SK-N-SH (cell line): ENCODE data around the gene ZNF490. TPM values are rescaled to one million over a fixed set of nuclear protein-coding genes. Genes with fewer than 3 reads are reported as not detected.
"Not testable (repeated sequence)": the region's sequence is repeated elsewhere in the genome, so short reads cannot be mapped to it uniquely, and the experiment has no call there.

Experiments
- CTCF ChIA-PET: fragments of 300-600, 350-600 bp; formaldehyde crosslinking; extraction: SDS; loops from one replicate; lab custom pipeline; 2021; lab: Yijun Ruan, JAX
- POLR2A ChIA-PET: fragments of 350-600 bp; sonication (Branson Sonifier 250); formaldehyde crosslinking; extraction: SDS; loops from one replicate; lab custom pipeline; 2020; ENCODE audit warnings: antibody characterized with exemption, inconsistent platforms; lab: Yijun Ruan, JAX
- DNase-seq: peaks from one replicate; pipeline ENCODE4 v3.0.0; 2012
- H2AFZ ChIP-seq: fragments of 200-600 bp; sonication (generic); 2 replicates; pipeline ENCODE4 v1.8.1; 2016; ENCODE audit warnings: antibody characterized with exemption, mild to moderate bottlenecking, low read depth
- H3F3A ChIP-seq: fragments of 200-600 bp; sonication (generic); replicated peaks from 2 replicates; pipeline ENCODE3; 2016; ENCODE audit warnings: antibody characterized with exemption, mild to moderate bottlenecking; ENCODE audit not compliant: insufficient read depth
- H3K27ac ChIP-seq, 2 experiments: fragments of 200-500 bp in 1 of 2; fragments of 200-600 bp in 1 of 2; sonication (Bioruptor generic) in 1 of 2; sonication (generic), shearing (Covaris generic) in 1 of 2; 2 replicates each; pipeline versions ENCODE4 v1.5.1 to v1.6.1; 2014 to 2016; ENCODE audit warnings: low read depth in 2 of 2, inconsistent platforms in 1 of 2, low read length in 1 of 2, mild to moderate bottlenecking in 1 of 2, mixed read lengths in 1 of 2
- H3K27me3 ChIP-seq: fragments of 200-600 bp; sonication (generic), shearing (Covaris generic); 2 replicates; pipeline ENCODE4 v1.6.1; 2016; ENCODE audit warnings: mixed run types; ENCODE audit not compliant: insufficient read depth
- H3K36me3 ChIP-seq, 2 experiments: fragments of 200-500 bp in 1 of 2; fragments of 200-600 bp in 1 of 2; sonication (Bioruptor generic) in 1 of 2; sonication (generic) in 1 of 2; replicated peaks in 1 of 2; 2 replicates each; pipeline versions ENCODE3 to v1.5.1; 2014 to 2016; ENCODE audit warnings: low read length in 1 of 2, mild to moderate bottlenecking in 1 of 2; ENCODE audit not compliant: insufficient read depth in 2 of 2, control insufficient read depth in 1 of 2
- H3K4me1 ChIP-seq, 2 experiments: fragments of 200-500 bp in 1 of 2; fragments of 200-600 bp in 1 of 2; sonication (Bioruptor generic) in 1 of 2; sonication (generic), shearing (Covaris generic) in 1 of 2; 2 replicates each; pipeline versions ENCODE4 v1.5.1 to v1.6.1; 2014 to 2016; ENCODE audit warnings: low read depth in 1 of 2, low read length in 1 of 2, mixed run types in 1 of 2; ENCODE audit not compliant: insufficient read depth in 2 of 2, control insufficient read depth in 1 of 2
- H3K4me2 ChIP-seq: fragments of 200-600 bp; sonication (generic), shearing (Covaris generic); 2 replicates; pipeline ENCODE4 v1.6.1; 2017; ENCODE audit warnings: mixed run types
- H3K4me3 ChIP-seq, 2 experiments: fragments of 200-500 bp in 1 of 2; fragments of 200-600 bp in 1 of 2; sonication (Bioruptor generic) in 1 of 2; sonication (generic), shearing (Covaris generic) in 1 of 2; 2 replicates each; pipeline versions ENCODE4 v1.5.1 to v1.8.1; 2014 to 2016; ENCODE audit warnings: low read depth in 2 of 2, inconsistent platforms in 1 of 2, low read length in 1 of 2, mild to moderate bottlenecking in 1 of 2, mixed read lengths in 1 of 2, moderate library complexity in 1 of 2
- H3K79me2 ChIP-seq: fragments of 200-600 bp; sonication (generic); 2 replicates; pipeline ENCODE4 v1.8.1; 2017; ENCODE audit warnings: mild to moderate bottlenecking; ENCODE audit not compliant: insufficient read depth
- H3K9ac ChIP-seq: fragments of 200-600 bp; sonication (generic); 2 replicates; pipeline ENCODE4 v1.6.1; 2017; ENCODE audit warnings: mixed run types
- H3K9me2 ChIP-seq: fragments of 200-600 bp; sonication (generic); 2 replicates; pipeline ENCODE4 v1.6.1; 2017; ENCODE audit warnings: mixed run types
- H3K9me3 ChIP-seq: fragments of 200-600 bp; sonication (generic); 2 replicates; pipeline ENCODE4 v1.6.1; 2017; ENCODE audit warnings: mixed run types, mild to moderate bottlenecking, moderate library complexity
- H4K20me1 ChIP-seq: fragments of 200-600 bp; sonication (generic); 2 replicates; pipeline ENCODE4 v1.6.1; 2017; ENCODE audit warnings: mild to moderate bottlenecking, mixed run types; ENCODE audit not compliant: insufficient read depth
- EP300 ChIP-seq, 2 experiments: IDR thresholded peaks; 2 replicates each; pipeline versions ENCODE4 v1.4.0 to v1.6.1; 2012; ENCODE audit warnings: borderline replicate concordance in 1 of 2, low read depth in 1 of 2, low read length in 1 of 2
- GATA2 ChIP-seq: sonication (generic); formaldehyde crosslinking; IDR thresholded peaks from 2 replicates; pipeline ENCODE4 v1.5.0; 2020; ENCODE audit warnings: mild to moderate bottlenecking, missing genetic modification reagents
- JUND ChIP-seq: IDR thresholded peaks from 2 replicates; pipeline ENCODE4 v1.4.0; 2012
- NFIC ChIP-seq: IDR thresholded peaks from 2 replicates; pipeline ENCODE4 v1.4.0; 2012; ENCODE audit warnings: borderline replicate concordance
- RAD21 ChIP-seq: IDR thresholded peaks from 2 replicates; pipeline ENCODE4 v1.6.1; 2012; ENCODE audit warnings: mild to moderate bottlenecking, low read length
- SIN3A ChIP-seq: IDR thresholded peaks from 2 replicates; pipeline ENCODE4 v1.6.1; 2012; ENCODE audit warnings: low read depth, mild to moderate bottlenecking, low read length, moderate library complexity, borderline replicate concordance
- WGBS: methylation state at CpG from one replicate; pipeline ENCODE4 v1.1.6; 2017; ENCODE audit warnings: low lambda C conversion rate; 5-methylcytosine and 5-hydroxymethylcytosine counted together
- polyA plus RNA-seq, 3 experiments: library from polyadenylated mRNA; depleted of rRNA; stranded (reverse); fragments of >200 nt; gene quantifications; 2 replicates each; pipeline ENCODE4 v1.2.3, GENCODE V29; 2012
- TF ChIP-seq, protein P1 (sequence below): IDR thresholded peaks from 2 replicates; pipeline ENCODE4; 2012

The ZNF490 gene
- polyA plus RNA-seq, 1 of the 3 experiments (the other 2 are of a cell fraction), result 1.3 TPM

DNA sequence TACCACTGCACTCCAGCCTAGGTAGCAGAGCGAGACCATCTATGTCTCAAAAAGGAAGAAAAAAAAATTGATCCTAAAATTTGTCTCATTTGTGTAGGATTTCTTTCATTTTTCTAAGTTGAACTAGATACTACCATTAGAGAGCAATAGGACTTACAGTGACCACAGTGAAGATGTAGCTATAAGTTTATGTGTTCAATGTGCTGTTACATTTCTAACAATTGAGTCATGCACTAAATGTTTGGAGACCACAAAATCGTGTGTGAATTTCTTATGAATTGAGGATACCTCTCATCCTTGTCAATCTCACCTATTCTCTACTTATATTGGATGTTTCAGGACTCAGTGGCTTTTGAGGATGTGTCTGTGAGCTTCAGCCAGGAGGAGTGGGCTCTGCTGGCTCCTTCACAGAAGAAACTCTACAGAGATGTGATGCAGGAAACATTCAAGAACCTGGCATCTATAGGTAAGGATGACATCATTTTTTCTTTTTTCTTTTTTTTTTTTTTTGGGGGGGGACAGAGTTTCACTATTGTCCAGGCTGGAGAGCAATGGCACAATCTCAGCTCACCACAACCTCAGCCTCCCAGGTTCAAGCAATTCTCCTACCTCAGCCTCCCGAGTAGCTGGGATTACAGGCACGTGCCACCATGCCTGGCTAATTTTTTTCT is 12.9 kb upstream of the ZNF490 start:
- no peak overlapping the region for H3K27ac ChIP-seq
- H3K79me2 ChIP-seq, result peaks cover 49% of the 10 kb centered on the region
- H2AFZ ChIP-seq, result no peak overlapping the region
- H3K9me2 ChIP-seq, result no peaks in the 10 kb centered on the region
- no peak overlapping the region for H3K9ac ChIP-seq
- peaks cover 15% of the 10 kb centered on the region; the same call in 1 of the 2 replicates for H3K9me3 ChIP-seq
- TF ChIP-seq EP300 (IDR thresholded peaks at IDR 0.05; ENCODE audit: borderline replicate concordance in 1 of 2, low read depth in 1 of 2, low read length in 1 of 2), result no peak
- TF ChIP-seq NFIC, result no peak
- TF ChIP-seq, protein P1, sequence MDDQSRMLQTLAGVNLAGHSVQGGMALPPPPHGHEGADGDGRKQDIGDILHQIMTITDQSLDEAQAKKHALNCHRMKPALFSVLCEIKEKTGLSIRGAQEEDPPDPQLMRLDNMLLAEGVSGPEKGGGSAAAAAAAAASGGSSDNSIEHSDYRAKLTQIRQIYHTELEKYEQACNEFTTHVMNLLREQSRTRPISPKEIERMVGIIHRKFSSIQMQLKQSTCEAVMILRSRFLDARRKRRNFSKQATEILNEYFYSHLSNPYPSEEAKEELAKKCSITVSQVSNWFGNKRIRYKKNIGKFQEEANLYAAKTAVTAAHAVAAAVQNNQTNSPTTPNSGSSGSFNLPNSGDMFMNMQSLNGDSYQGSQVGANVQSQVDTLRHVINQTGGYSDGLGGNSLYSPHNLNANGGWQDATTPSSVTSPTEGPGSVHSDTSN, result no peak
- CTCF ChIA-PET, result interaction anchor here (1.2 to 1.8 kb wide), 2 partner anchors 16 to 22 kb away, joined by 3 to 11 read pairs; no protein-coding TSS in a partner anchor
- no peaks in the 10 kb centered on the region for H3K4me1 ChIP-seq
- H3K4me2 ChIP-seq, result no peak overlapping the region
- 88% methylated on average over 4 of the region's 4 CpGs for WGBS
- no peaks in the 10 kb centered on the region for H3F3A ChIP-seq
- no peak for DNase-seq
- no peak overlapping the region for H3K4me3 ChIP-seq
- H3K27me3 ChIP-seq, result no peaks in the 10 kb centered on the region
- POLR2A ChIA-PET, result no interaction called here
- peaks cover 21 to 69% of the 10 kb centered on the region in 2 experiments for H3K36me3 ChIP-seq
- no peaks in the 10 kb centered on the region; the same call in 1 of the 2 replicates for H4K20me1 ChIP-seq

- H3K4me3 ChIP-seq, H3K9ac ChIP-seq, H3K4me2 ChIP-seq, H3K4me1 ChIP-seq, H2AFZ ChIP-seq, H3K9me3 ChIP-seq, H3K27me3 ChIP-seq, DNase-seq, H3K9me2 ChIP-seq, CTCF ChIA-PET, POLR2A ChIA-PET: not testable (repeated sequence)
- Histone ChIP-seq H3F3A (peaks cover 10% of the 10 kb centered on the region), H3K36me3 (peaks cover 5 to 58% of the 10 kb centered on the region in 2 experiments), H3K79me2 (peaks cover 70% of the 10 kb centered on the region), H4K20me1 (peaks cover 13% of the 10 kb centered on the region; the same call in 1 of the 2 replicates), H3K27ac (peak overlapping the region in 1 of 2 experiments; percentile 54; a peak in 2 of 4 replicates)
- 71% methylated on average over 15 of the region's 26 CpGs for WGBS
Observed at GRCh38 chr19:12621253-12622024, 10.8 kb upstream of the ZNF490 start.

GRCh38 chr19:12617646-12618045 is 7.0 kb upstream of the ZNF490 start:
- TF ChIP-seq SIN3A (no peak), GATA2 (CRISPR knock-in tag) (no peak), JUND (no peak), RAD21 (no peak)
- H3F3A ChIP-seq, result peaks cover 24% of the 10 kb centered on the region
- H3K79me2 ChIP-seq, result peaks cover 93% of the 10 kb centered on the region
- no peak overlapping the region for H3K4me2 ChIP-seq
- H4K20me1 ChIP-seq, result peaks cover 22% of the 10 kb centered on the region
- no peaks in the 10 kb centered on the region; a peak in 1 of 4 replicates for H3K4me1 ChIP-seq
- no peak overlapping the region for H3K4me3 ChIP-seq
- H3K36me3 ChIP-seq, result peaks cover 13 to 46% of the 10 kb centered on the region in 2 experiments
- ChIA-PET CTCF (interaction anchor here (1.7 kb wide), 1 partner anchor 22 kb away, joined by 4 read pairs; no protein-coding TSS in a partner anchor), POLR2A (interaction anchor here (0.6 kb wide), 1 partner anchor 179 kb away, joined by 4 read pairs; no protein-coding TSS in a partner anchor)
- H3K27ac ChIP-seq, result no peak overlapping the region
- H3K9ac ChIP-seq, result no peak overlapping the region
- no peaks in the 10 kb centered on the region for H3K27me3 ChIP-seq
- H2AFZ ChIP-seq, result no peak overlapping the region
- DNase-seq, result no peak
- no peaks in the 10 kb centered on the region for H3K9me2 ChIP-seq
- 96% methylated on average over 4 of the region's 4 CpGs for WGBS
- 0 out of 2 replicates have a peak, but pooled peaks cover 3% of the 10 kb centered on the region for H3K9me3 ChIP-seq
